Measurements from ENCODE around the gene WRAP53. TPM values are rescaled to one million over a fixed set of nuclear protein-coding genes. Genes with fewer than 3 reads are reported as not detected.

The WRAP53 gene
- total and polyA plus RNA-seq, 3 experiments from 2014 or later = 16.6 to 31.3 (median 29.1) TPM

DNA sequence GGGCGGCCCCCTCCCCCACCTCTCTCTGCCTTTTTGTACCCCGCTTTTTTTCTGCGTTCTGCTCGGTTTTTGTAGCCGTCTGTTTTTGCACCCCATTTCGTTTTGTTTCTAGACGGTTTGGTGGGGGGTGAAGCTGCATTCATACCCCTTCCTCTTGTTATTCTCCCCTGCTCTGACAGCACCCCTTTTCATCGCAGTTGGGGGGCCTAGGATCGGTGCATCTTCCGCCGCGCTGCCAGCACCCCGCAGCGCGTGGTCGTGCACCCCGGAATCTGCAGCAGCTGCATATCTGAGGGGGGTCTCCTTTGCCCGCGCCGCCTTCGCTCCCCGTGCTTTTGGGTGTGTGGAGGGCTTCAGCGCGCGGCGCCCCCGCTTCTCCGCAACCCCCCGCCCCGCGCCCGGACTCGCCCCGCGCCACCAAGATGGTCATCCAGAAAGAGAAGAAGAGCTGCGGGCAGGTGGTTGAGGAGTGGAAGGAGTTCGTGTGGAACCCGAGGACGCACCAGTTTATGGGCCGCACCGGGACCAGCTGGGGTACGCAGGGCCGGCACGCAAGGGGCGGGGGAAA lies 37.1 kb upstream of the WRAP53 start:
- Mint-ChIP-seq H3K4me1 (peaks cover 10 to 22% (median 15%) of the 10 kb centered on the region in 3 donors), H3K4me3 (peak overlapping the region; percentile 80 to 90 (median 84)), H3K36me3 (no peaks in the 10 kb centered on the region), H3K9me3 (peaks cover 0 to 2% (median 0%) of the 10 kb centered on the region in 5 donors), H3K27me3 (peaks cover 37 to 40% of the 10 kb centered on the region in 2 donors), H3K27ac (peak overlapping the region in 1 of 8 donors; percentile 60)
- no peak for DNase-seq
- CTCF ChIA-PET = interaction anchor here (0.8 to 2.3 kb wide), 8 partner anchors 10 to 194 kb away, joined by 3 to 11 read pairs (median 5); partner anchors contain the start of genes FXR2, SAT2 and TP53
- Histone ChIP-seq H3K4me1 (ENCODE audit: insufficient read depth, low read length) (peaks cover 9% of the 10 kb centered on the region), H3K27ac (ENCODE audit: low read depth, low read length) (no peak overlapping the region), H3K4me3 (ENCODE audit: low read length) (peak overlapping the region; percentile 64), H3K9me3 (ENCODE audit: low read length) (no peaks in the 10 kb centered on the region), H3K36me3 (ENCODE audit: insufficient read depth, low read length) (no peaks in the 10 kb centered on the region), H3K27me3 (ENCODE audit: insufficient read depth, low read length, poor library complexity, severe bottlenecking) (peaks cover 18% of the 10 kb centered on the region)
- POLR2A ChIA-PET = interaction anchor here (0.6 to 2.9 kb wide), 6 partner anchors 17 to 68 kb away, joined by 3 to 23 read pairs (median 6); partner anchors contain the start of genes MPDU1, SAT2, TP53 and WRAP53

DNA sequence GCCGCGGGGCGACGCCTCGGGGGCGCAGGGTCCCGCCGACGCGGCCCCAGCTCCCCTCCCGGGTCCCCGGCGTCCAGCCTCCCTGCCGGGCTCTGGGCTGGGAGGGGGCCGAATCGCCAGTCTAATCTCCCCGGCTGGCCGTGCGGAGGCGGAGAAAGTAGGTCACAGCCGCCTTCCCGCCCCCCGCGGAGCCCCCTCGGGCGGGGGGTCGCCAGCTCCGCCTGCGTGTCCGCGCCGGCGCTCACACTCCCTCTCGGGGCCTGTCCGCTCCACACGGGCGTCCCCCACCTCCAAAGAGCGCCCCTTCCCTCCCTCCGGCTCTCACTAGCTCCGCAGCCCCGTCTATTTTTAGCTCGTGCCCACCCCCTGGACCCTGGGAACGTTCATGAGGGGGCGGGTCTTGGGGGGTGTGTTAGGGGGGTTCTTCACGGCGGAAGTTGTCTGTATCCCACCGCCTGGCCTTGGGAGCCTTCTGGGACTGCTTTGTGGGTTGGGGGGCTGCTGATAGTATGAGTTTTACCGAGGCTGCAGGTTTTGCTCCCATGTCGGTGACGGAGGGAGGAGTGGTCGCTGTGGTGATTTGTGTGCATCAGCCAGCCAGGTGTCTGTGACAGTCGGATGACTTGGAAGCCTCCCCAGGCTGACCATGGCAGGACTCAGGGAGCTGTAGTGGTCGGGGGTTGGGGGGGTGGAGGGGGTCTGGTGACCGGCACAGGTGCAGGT lies 36.5 kb upstream of the WRAP53 start:
- H3K27ac ChIP-seq (ENCODE audit: low read depth, low read length) = no peak overlapping the region
- H3K9me3 Mint-ChIP-seq = peaks cover 0 to 2% (median 0%) of the 10 kb centered on the region in 5 donors
- H3K27me3 ChIP-seq (ENCODE audit: insufficient read depth, low read length, poor library complexity, severe bottlenecking) = peaks cover 18% of the 10 kb centered on the region
- DNase-seq = no peak
- H3K9me3 ChIP-seq (ENCODE audit: low read length) = no peaks in the 10 kb centered on the region
- H3K27ac Mint-ChIP-seq = peak overlapping the region in 1 of 8 donors; percentile 68
- H3K36me3 Mint-ChIP-seq = no peaks in the 10 kb centered on the region
- H3K4me1 ChIP-seq (ENCODE audit: insufficient read depth, low read length) = peaks cover 9% of the 10 kb centered on the region
- ChIA-PET CTCF (interaction anchor here (0.8 to 1.9 kb wide), 6 partner anchors 9 to 37 kb away, joined by 3 to 10 read pairs (median 5); partner anchors contain the start of genes FXR2, SAT2 and TP53), POLR2A (interaction anchor here (0.9 to 2.9 kb wide), 3 partner anchors 24 to 39 kb away, joined by 5 to 23 read pairs (median 5); partner anchors contain the start of genes SAT2, TP53 and WRAP53)
- H3K27me3 Mint-ChIP-seq = peaks cover 33 to 37% of the 10 kb centered on the region in 2 donors
- H3K4me3 Mint-ChIP-seq = peak overlapping the region; percentile 43 to 90 (median 81)
- H3K4me3 ChIP-seq (ENCODE audit: low read length) = no peak overlapping the region
- H3K4me1 Mint-ChIP-seq = peaks cover 10 to 22% (median 15%) of the 10 kb centered on the region in 3 donors
- no peaks in the 10 kb centered on the region for H3K36me3 ChIP-seq (ENCODE audit: insufficient read depth, low read length)

DNA sequence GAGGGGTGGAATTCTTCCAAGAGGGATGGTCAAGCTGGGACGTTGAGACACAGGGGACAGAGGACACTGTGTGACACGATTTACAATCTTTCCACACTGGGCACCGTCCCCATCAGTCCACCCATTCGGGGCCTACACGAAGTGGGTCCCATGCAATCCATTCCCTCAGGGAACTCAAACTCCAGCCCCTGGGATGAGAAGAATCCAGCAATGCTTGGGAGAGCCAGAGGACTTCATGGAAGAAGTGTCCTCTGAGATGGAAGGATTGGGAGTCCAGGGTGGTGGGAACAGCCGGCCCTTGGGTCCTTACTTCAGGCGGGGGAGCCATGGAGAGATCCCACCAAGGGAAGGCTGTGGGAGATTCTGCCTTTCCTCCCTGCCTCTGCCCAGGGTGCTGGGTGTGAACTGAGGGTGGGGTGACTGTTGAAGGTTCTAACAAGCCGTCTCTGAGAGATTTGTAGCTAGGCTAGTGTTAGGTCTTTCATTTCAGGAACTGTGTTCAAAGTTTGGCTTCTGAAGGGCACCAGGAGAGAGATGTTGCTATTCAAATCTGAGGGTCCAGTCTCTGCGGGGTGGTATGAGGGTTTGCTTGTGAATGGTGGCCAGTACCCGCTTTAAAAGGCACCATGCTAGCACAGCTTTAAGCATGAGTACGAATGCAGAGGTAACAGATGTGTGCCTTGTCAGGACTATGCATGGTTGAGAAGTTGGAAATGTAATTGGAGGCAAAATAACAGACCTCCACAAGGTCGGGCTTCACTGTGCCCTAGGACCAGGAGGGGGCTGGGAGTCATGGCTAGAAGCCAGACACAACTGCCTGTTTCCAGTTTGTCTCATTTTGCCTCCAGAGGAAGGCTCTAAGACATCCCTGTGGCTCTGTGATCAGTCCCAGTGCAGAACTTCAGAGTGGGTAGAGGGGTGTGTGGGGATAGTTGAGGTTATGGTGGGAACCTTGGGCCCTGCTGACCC lies 35.6 kb upstream of the WRAP53 start:
- peaks cover 18% of the 10 kb centered on the region for H3K27me3 ChIP-seq (ENCODE audit: insufficient read depth, low read length, poor library complexity, severe bottlenecking)
- no peak overlapping the region for H3K4me3 ChIP-seq (ENCODE audit: low read length)
- CTCF ChIA-PET = interaction anchor here (0.8 kb wide), 1 partner anchor 35 kb away, joined by 4 read pairs; the partner anchor contains the start of gene TP53
- Mint-ChIP-seq H3K4me1 (peaks cover 10 to 22% (median 15%) of the 10 kb centered on the region in 3 donors), H3K27me3 (peaks cover 31 to 32% of the 10 kb centered on the region in 2 donors), H3K9me3 (peaks cover 0 to 2% (median 0%) of the 10 kb centered on the region in 5 donors), H3K27ac (peak overlapping the region in 2 of 8 donors; percentile 2 to 11), H3K36me3 (no peaks in the 10 kb centered on the region), H3K4me3 (peak overlapping the region in 5 of 7 donors; percentile 43 to 76 (median 53))
- no peaks in the 10 kb centered on the region for H3K36me3 ChIP-seq (ENCODE audit: insufficient read depth, low read length)
- DNase-seq = no peak
- H3K4me1 ChIP-seq (ENCODE audit: insufficient read depth, low read length) = peaks cover 9% of the 10 kb centered on the region
- no peak overlapping the region for H3K27ac ChIP-seq (ENCODE audit: low read depth, low read length)
- no peaks in the 10 kb centered on the region for H3K9me3 ChIP-seq (ENCODE audit: low read length)
- POLR2A ChIA-PET = interaction anchor here (2.9 kb wide), 1 partner anchor 34 kb away, joined by 23 read pairs; the partner anchor contains the start of genes TP53 and WRAP53

DNA sequence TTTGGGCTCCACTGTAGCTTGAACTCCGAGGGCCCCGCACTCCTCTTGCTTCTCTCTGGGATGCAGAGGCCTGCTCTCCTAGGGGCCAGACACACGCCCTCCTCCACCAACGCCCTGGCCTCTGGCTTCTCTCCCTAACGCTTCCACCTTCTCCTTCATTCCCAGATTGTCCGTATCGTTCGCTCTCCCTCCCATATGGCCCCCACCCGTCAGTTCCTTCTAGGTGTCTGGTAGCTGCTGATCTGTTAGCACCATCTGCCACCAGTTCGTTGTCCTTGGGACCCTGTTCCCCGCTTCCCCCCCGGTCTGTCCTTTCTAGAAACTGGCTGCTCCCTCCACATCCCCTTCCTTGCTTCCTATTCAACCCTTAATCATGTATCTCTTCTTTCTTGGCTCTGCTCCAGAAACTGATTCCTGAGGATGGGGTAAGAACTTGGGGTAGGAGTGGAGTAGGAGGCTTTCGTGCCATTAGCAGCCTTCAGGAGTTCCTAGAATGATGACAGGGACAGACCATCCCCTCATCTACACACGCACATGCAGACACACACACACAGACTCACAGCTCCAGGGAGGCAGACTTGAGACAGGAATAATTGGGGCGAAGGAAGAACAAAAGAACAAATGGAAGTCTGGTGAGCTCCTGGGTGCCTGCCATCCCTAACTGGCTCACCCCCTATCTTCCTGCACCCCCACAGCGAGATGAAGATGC lies 33.3 kb upstream of the WRAP53 start:
- H3K4me3 Mint-ChIP-seq = no peak overlapping the region

DNA sequence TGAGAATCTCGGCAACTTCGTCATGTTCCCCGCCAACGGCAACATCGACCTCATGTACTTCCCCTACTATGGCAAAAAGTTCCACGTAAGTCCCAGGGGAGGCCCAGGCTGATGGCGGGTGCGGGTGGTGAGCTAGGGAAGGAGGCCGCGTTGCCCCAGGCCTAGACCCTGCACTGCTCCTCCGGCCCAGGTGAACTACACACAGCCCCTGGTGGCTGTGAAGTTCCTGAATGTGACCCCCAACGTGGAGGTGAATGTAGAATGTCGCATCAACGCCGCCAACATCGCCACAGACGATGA lies 32.8 kb upstream of the WRAP53 start:
- Mint-ChIP-seq H3K36me3 (no peaks in the 10 kb centered on the region), H3K4me1 (peaks cover 2 to 13% (median 7%) of the 10 kb centered on the region in 3 donors), H3K27ac (no peak overlapping the region), H3K9me3 (peaks cover 0 to 2% (median 0%) of the 10 kb centered on the region in 5 donors), H3K4me3 (peak overlapping the region in 1 of 7 donors; percentile 36), H3K27me3 (peaks cover 16 to 17% of the 10 kb centered on the region in 2 donors)
- H3K4me1 ChIP-seq (ENCODE audit: insufficient read depth, low read length) = peaks cover 1% of the 10 kb centered on the region
- H3K27ac ChIP-seq (ENCODE audit: low read depth, low read length) = no peak overlapping the region
- ChIA-PET POLR2A (no interaction called here), CTCF (no interaction called here)
- H3K9me3 ChIP-seq (ENCODE audit: low read length) = no peaks in the 10 kb centered on the region
- no peak overlapping the region for H3K4me3 ChIP-seq (ENCODE audit: low read length)
- H3K27me3 ChIP-seq (ENCODE audit: insufficient read depth, low read length, poor library complexity, severe bottlenecking) = peaks cover 10% of the 10 kb centered on the region
- DNase-seq = no peak
- no peaks in the 10 kb centered on the region for H3K36me3 ChIP-seq (ENCODE audit: insufficient read depth, low read length)

More for the DNA sequence above, 33.3 kb upstream of the WRAP53 start:
- Mint-ChIP-seq H3K9me3 (peaks cover 0 to 2% (median 0%) of the 10 kb centered on the region in 5 donors), H3K27ac (peak overlapping the region in 2 of 8 donors; percentile 81 to 86), H3K36me3 (no peaks in the 10 kb centered on the region), H3K4me1 (peaks cover 8 to 19% (median 12%) of the 10 kb centered on the region in 3 donors), H3K27me3 (peaks cover 21 to 22% of the 10 kb centered on the region in 2 donors)
- Histone ChIP-seq H3K36me3 (ENCODE audit: insufficient read depth, low read length) (no peaks in the 10 kb centered on the region), H3K4me1 (ENCODE audit: insufficient read depth, low read length) (peaks cover 6% of the 10 kb centered on the region), H3K9me3 (ENCODE audit: low read length) (no peaks in the 10 kb centered on the region), H3K4me3 (ENCODE audit: low read length) (no peak overlapping the region), H3K27ac (ENCODE audit: low read depth, low read length) (no peak overlapping the region), H3K27me3 (ENCODE audit: insufficient read depth, low read length, poor library complexity, severe bottlenecking) (peaks cover 15% of the 10 kb centered on the region)
- POLR2A ChIA-PET = no interaction called here
- CTCF ChIA-PET = no interaction called here
- DNase-seq = no peak

DNA sequence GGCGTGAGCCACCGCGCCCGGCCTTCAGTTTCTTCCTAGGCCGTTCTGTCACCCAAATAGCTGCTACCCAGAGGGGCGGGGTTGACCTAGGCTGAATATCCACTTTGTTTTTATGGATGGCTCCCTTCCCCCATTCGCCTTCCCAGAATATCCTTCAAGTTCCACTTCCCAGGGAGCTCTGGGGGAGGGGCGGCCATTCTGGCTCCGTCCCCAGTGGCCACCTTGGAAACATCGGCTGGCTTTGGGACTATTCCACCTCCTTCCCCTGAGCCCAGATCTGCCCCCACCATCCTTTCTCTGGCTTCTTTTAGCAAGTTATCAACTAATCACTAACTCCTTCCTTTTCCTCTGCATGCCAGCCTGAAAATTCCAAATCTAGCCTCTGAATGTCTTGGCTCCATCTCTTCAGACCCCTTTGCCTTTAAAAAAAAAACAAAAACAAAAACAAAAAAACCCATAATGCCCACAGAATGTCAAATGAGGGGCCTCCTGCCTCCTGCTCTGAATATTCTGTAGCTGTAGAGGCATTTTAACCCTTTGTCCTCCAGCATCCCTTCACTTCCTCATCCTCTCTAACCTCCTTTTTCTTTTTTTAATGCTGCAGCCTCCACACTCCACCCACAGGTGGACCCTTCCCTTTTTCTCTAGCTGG lies 31.2 kb upstream of the WRAP53 start:
- Histone ChIP-seq H3K27me3 (ENCODE audit: insufficient read depth, low read length, poor library complexity, severe bottlenecking) (no peaks in the 10 kb centered on the region), H3K9me3 (ENCODE audit: low read length) (no peaks in the 10 kb centered on the region), H3K36me3 (ENCODE audit: insufficient read depth, low read length) (no peaks in the 10 kb centered on the region), H3K4me1 (ENCODE audit: insufficient read depth, low read length) (no peaks in the 10 kb centered on the region), H3K27ac (ENCODE audit: low read depth, low read length) (no peak overlapping the region), H3K4me3 (ENCODE audit: low read length) (no peak overlapping the region)
- Mint-ChIP-seq H3K4me3 (no peak overlapping the region), H3K9me3 (peaks cover 0 to 2% (median 0%) of the 10 kb centered on the region in 5 donors), H3K27ac (no peak overlapping the region), H3K36me3 (no peaks in the 10 kb centered on the region), H3K4me1 (peaks cover 0 to 2% (median 0%) of the 10 kb centered on the region in 3 donors), H3K27me3 (peaks cover 8 to 10% of the 10 kb centered on the region in 2 donors)
- ChIA-PET CTCF (no interaction called here), POLR2A (no interaction called here)
- DNase-seq = no peak

All from CD8-positive, alpha-beta memory T cell (primary cell).